Dermis microvascular lymphatic vessel endothelial cell (primary cell): Measurements from ENCODE around the gene IL18R1. TPM values are rescaled to one million over a fixed set of nuclear protein-coding genes. Genes with fewer than 3 reads are reported as not detected.

Experiments
- DNase-seq, 2 donors: peaks; one replicate each; pipeline versions ENCODE4 v3.0.0 to v3.0.0-alpha.2; 2010; ENCODE audit warnings: low read depth in 2 of 2
- total RNA-seq: library from RNA; depleted of rRNA; stranded (reverse); fragments of >200 nt; gene quantifications from 2 replicates; pipeline ENCODE4 v1.2.1, GENCODE V29; 2014

IL18R1 gene
- total RNA-seq, 1 donor from 2014 or later = 0.51 TPM

DNA sequence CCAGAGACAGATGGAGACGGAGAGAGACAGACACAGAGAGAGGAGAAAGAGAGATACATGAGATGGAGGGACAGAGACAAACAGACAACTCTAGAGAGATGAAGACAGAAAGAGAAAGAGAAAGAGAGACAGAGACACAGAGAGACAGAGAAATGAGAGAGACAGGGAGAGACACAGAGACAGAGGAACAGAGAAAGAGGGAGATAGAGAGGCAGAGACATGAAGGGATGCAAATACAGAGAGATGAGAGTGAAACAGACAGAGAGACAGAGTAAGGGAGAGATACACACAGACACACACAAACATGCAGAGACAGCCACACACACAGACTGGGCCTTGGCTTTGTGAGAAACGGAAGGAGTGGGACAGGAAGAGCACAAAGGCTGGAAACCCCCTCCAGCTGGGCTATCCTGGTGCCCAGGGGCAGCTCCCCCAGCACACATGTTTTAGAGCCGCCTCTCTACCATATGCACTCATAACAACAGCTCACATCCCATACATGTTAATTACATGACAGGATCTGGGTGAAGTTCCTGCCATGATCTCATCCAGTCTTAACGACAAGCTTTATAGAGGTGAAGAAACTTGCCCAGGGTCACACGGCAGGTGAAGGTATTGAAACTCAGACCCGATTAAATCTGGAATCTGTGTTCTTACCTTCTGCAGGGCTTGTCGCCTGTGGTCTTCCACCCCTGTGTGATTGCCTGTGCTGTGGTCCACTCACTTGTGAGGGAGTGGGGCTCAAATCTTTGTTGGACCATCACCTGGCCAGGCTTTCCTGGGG is 32.4 kb downstream of the IL18R1 start:
- peak in 1 of 2 donors; percentile 5 for DNase-seq

DNA sequence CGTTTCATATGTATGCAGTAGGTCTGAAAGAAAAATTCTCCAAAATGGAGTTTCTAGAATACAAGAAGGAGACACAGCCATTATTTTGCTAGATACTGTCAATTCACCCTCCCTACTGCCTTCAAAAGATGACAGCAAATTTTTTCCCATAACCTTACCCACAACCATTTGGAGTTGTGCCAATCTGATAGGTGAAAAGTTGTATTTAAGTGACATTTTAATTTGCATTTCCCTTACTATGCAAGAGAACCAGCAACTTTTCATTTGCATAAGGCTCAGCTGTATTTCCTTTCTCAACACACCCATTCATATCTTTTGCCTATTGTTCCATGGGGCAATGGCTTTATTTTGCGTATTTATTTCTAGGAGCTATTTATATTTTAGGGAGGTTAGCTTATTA is 36.0 kb downstream of the IL18R1 start:
- DNase-seq = no peak

DNA sequence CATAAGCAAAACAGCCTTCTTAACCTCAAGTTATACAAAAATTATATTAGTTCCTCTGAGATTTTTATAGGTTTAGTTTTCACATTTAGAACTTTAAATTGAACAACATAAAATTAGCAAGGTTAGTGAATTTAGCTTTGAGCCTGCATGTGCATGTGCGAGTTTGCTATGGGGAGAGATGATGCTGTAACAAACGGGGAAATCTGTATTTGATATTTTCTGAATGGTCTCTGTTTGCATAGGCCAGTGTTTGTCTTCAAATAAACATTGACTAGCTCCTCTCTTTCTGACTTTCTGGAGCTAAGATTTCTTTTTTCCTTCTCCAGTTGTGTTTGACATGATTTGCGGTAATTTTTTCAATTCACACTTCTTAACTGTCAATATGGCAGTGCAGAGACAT is 36.5 kb downstream of the IL18R1 start:
- no peak for DNase-seq

DNA sequence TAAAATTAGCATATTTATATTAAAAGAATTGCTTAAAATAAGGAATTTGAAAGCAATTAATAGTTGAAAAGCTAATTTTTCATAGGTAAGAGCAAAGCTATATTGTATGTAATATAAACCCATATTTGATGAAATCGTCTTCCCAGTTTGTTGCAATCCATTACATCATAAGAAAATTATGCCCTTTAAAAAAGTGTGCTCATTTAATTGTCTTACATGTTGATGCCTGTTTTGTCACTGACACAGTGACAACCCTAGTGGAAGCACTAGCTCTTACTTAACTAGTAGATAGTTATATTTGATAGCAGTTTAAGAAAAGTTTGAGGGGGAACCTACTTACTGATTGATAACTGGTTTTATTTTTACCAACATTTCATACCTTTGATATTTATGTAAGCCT is 37.3 kb downstream of the IL18R1 start:
- DNase-seq = no peak

DNA sequence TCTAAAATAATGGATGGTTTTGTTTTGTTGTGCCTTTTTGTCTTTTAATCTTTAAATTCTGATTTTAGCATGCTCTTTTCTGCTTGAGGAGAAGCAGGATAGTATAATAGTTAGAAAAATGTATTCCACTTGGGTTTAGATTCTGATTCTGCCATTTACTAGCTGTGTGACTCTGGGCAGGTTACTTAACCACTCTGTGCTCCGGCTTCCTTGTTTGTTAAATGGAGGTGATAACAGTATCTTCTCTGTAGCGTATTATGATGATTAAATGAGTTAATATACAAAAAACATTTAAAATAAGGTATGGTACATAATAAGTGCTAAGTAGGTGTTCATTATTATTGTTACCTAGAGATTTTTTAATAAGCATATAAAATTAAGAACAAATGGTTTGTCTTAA is 40.4 kb downstream of the IL18R1 start:
- no peak for DNase-seq

DNA sequence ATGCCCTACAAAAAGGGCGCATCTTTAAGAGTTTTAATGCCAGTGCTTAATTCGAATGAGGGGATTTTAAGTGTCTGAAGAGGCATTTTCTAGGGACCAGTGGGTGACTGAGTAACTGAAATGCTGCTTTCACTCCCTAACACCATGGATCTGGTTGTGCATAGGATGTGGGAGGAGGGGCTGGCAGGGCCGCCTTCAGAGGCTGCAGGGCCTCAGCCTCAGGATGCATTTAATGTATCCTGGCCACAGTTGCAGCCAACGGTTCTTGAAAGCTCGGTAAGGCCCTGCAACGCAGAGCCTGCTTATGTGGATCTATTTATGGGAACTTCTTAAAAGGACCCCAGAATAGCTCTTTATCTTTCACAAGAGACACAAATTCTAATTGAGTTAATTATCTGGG is 41.6 kb downstream of the IL18R1 start:
- DNase-seq = no peak

DNA sequence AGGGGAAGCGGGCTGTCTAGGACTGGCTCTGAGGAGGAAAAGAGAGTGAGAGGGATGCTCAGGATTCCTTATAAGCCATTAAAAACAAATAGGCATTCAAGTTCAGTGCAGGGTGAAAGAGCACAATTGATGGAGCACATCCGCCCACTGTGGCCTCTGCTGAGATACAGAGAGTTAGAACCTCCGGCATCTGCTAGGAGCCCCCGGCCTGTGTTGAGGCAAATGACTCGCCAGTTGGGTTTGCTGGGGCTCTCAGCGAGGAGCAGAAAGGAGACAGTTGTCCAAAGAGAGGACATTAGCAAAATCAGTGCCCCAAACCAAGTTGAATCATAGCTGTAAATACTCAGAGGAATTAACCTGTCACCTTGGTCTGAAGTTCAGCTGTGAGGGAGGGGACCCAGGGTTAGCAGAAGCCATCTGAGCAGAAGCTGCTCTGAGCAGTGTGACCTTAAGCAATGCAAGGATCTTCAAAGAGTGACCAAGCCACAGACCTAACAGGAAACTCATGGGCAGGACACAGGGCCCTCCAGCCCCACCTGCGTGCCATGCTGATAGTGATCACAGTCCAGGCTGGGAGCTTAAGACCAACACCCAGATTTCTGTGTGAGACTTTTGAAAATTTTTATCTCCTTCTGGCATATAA is 44.0 kb downstream of the IL18R1 start:
- no peak for DNase-seq

DNA sequence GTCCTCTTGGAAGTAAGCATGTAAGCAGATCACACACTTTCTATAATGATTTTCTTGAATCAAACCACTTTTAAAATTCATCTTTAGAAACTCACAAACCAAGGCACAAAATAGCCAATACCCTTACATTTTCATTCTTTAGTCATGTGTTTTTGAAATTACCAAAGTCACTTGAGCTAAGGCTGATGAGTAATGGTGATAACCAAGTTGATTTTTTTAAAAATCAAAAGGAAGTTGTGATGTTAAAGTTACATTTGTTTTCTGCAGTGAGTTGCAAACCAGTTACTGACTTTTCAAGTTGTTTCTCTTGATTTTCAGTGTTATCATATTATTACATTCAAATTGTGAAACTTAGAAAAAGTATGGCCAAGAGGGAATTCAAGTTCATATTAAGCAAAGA is 45.9 kb downstream of the IL18R1 start:
- DNase-seq = no peak

DNA sequence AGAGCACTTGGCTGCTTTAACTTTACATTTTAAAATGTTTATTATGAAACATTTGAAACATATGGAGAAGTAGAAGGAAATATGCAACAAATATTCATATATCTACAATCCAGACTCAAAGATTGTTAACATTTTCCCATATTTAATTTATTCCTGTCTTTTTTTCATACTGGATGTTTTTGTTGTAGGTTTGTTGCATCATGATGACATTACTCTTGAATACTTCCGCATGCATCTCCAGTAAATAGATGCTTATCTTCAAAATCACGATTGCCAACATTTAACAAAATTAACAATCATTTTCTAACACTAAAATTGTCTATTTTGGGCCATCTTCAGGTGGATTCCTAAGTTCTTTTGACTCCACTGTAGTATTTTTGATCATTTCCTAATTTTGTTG is 46.3 kb downstream of the IL18R1 start:
- DNase-seq = no peak

DNA sequence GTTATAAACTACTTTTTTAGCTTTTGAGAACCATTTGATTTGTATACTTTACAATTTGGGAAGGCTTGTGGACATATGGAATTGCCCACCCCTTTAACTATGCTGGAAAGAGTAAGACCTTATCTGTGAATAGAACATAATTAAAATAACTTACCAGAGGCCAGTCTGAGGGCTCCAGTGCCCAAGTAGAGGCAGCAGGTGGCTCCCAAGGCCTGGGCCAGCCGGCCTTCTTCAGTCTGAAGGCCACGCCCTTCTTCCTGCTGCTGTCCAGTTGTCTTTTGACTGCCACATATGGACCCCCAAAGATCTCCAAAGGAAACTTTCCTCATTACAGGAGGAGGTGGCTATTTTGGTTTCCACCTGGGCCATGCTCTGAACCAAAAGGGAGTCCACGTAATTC is 55.4 kb downstream of the IL18R1 start:
- no peak for DNase-seq

DNA sequence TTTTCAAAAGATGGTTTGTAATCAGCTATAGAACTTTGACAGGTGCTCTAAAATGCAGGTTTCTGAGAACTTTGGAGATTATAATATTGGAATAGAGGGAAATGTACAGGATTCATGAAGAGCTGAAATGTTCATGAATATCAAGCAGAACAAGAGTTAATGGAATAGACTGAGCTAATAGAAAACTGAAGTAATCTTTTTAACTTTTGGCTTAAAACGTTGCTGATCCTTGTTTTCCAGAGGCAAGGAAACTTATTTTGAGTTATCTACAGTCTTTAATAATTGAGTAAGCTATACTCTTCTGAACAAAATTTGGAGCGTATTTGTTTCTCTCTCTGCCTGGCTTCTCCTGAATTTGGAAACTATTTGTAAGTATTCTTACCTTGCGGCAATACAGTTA is 56.6 kb downstream of the IL18R1 start:
- no peak for DNase-seq

DNA sequence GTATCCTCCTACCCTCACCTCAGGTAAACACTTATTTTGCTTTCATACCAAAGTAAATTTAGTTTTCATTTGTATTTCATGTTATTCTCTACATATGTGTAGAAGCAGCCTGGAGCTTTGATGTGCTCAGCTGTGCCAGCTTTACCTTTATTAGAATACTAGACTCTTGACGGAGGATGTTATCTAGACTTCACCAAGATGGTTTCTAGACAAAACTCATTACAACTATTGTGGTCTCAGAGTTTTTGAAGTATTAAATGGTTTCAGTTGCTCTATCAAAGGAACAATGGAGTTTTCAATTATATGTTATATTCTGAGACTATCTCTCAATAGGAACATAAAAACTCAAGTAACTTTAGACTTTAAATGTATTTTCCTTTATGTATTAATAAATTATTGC is 62.4 kb downstream of the IL18R1 start:
- no peak for DNase-seq

DNA sequence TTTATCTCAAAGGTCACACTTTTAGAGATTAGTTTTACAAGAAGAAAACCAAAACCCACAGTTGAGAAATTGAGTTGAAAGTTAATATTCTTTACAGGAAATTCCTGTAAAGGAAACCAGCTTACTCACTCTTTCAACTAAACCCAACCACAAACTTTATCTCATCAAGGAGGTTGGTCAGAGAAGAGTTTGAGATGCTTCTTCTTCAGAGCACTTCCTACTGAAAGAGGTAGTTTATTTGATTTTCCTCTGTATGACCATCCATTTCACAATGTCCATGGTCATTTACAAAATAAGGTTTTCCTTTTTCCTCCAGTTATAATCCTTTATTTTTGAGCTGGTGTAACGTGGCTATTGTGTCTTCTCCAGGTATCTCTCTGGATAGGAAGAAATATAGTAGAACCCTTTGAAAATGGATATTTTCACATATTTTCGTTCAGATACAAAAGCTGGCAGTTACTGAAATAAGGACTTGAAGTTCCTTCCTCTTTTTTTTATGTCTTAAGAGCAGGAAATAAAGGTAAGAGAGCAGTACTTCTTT is 62.9 kb downstream of the IL18R1 start:
- no peak for DNase-seq

DNA sequence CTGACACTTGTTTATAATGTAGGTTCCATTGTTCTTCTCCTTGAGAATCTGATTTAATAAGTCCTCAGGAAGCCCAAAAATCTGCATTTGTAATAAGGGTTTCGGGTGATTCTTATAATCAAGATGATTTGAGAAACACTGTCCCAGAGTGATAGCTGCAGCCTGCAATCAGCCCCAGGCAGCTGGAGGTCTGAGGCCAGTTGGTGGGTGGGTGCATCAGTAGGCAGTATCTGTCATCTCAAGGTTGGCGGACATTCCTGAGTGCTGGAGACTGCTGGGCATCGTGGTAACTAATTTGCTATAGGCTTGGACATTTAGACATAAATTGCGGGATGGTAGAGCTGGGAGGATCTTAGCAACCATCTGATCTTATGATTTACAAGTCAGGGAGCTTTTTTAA is 64.7 kb downstream of the IL18R1 start:
- no peak for DNase-seq

DNA sequence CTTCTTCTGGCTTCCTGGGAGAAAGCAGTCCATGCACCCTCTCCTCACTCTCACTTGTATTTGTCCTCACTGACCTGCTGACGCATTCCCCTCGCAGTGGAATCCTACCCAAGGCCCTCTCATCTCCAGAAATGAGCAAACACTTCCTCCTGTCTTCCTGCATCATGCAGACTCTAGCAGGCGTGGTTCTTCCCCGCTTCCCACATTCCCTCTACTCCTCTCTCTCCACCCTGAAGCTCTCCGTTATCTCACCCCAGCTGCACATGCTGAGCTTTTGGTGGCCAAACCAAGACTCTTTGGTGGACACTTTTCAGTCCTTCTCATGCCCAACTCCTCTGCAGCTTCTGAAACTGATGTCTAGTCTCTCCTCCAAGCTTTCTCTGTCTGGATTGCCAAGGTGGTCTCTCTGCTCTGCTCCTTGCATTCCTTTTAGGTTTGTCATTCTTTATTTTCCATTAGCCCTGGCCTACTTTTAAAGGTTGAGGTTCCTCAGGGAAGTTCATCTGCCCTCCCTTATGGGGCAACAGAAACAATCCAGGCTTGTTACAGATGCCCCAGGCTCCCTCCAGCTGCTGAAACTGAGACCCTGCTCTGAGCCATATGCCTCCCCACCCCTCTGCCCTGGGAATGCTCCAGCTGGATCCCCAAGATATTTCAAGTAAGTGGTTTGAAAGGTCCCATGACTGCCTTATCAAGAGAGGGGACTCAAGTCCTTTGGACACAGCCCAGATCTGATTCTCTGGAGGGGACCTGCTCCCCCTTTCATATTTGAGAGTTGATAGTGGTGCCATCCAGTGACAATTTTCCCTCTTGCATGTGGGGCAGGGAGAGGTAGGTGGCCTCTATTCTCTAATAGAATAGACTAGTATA is 66.5 kb downstream of the IL18R1 start:
- DNase-seq = no peak

DNA sequence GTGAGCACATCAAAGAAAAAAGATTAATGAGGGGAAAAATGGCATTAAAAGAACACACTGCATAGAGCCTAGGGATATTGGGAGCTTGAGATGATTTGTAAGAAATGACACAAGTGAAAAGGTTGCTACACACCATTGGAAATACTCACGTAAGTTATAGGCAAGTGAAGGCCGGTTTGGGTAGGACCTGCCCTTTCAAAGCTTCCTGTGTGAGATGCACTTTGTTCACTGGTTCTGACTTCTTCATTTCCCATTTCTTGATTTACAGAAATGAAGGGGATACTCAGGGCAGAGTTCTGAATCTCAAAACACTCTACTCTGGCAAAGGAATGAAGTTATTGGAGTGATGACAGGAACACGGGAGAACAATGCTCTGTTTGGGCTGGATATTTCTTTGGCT is 67.3 kb downstream of the IL18R1 start, which contains the start of gene IL18RAP:
IL18RAP (plus strand) TSS at position 251 of the 400 bp plus-strand sequence; CDS start at position 369, 118 bp downstream.
- DNase-seq = no peak

DNA sequence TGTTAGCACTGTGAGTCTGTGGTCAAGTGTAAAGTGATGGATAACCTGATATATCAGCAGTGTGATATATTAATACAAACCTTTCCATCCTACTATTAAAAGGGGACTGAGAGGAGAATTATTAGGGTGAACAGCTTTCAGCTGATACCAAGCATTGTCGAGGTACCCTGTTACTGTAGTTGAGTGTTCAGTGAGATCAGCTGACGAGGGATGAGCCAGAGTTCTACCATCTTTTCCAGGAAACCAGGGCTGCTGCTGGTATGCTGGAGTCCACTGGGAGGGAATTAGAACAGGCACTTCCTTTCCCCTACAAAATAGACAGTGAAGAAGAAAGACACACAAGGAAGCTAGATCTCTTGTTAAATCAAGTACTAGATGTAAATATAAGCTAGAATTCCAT is 67.8 kb downstream of the IL18R1 start:
- DNase-seq = no peak

DNA sequence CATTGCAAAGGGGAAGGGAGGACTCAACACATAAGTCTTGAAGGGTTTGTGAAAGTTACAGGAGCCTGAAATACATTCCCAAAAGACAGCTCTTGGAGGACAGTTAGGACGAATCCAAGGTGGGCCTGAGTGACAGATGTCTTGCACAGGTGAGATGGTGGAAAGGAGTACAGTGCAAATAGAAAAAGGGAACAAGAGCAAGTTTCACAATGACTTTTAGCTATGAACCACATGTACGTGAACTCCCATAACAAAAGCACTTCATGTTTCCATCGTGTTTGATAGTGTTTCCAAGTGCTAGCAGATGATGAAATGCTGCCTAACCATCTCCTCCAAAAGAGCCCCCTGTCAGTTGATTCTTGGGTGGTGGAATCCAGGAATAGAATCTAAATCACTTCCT is 69.2 kb downstream of the IL18R1 start:
- no peak for DNase-seq

DNA sequence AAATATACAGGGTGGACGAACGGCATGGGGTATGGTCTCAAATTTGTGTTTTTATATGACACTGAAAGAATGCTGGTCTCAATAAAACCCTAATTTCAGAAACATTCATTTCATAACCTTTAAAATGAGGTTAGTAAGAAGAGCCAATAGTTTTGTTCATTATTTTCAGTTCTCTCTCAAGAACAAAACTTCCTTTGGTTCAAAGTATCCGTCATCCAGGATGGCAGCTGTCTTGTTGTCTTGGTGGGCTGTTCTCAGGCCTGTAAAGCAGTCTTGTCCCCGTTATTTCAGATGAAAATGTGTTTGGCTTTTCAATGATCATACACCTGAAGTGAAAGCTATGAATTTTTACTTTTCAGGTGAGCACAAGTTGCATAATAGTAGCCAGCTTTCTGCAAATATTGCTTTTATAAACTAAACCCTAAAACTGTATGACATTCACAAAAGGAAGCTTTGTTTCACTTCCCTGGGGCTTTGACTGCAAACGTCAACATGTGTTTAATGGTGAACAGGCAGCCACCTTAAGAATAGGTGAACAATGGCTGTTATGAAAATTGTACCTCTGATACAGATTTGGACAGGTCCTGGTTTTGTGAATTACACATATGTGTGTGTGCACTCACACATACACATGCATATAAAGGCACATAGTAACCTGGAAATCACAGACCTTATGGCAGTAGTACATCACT is 70.0 kb downstream of the IL18R1 start:
- DNase-seq = no peak

DNA sequence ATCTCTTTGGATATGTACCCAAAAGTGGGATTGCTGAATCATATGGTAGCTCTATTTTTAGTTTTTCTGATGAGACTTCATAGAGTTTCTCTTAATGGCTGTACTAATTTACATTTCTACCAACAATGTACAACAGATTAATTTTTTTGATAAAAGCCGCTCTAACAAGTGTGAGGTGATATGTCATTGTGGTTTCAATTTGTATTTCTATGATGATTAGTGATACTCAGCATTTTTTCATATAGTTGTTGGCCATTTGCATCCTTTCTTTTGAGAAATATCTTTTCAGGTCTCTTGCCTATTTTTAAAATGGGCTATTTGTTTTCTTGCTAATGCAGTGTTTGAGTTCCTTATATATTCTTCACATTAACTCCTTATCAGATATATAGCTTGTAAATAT is 71.7 kb downstream of the IL18R1 start:
- DNase-seq = no peak

DNA sequence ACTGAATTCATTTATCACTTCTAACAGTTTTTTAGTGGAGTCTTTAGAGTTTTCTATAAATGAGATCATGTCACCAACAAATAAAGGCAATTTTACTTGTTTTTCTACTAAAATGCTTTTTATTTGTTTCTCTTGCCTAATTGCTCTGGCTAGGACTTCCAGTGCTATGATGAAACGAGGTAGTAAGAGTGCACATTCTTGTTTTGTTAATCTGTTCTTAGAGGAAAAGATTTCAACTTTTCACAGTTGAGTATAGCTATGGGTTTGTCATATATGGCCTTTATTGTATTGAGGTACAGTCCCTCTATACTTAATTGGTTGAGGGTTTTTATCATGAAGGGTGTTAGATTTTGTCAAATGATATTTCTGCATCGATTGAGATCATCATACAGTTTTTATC is 73.0 kb downstream of the IL18R1 start:
- DNase-seq = no peak
